ENCODE measurements around the gene SYTL3. TPM values are rescaled to one million over a fixed set of nuclear protein-coding genes. Genes with fewer than 3 reads are reported as not detected.

Gene SYTL3
- total RNA-seq, 2 donors from 2014 or later: 9.9 to 12.1 TPM

DNA sequence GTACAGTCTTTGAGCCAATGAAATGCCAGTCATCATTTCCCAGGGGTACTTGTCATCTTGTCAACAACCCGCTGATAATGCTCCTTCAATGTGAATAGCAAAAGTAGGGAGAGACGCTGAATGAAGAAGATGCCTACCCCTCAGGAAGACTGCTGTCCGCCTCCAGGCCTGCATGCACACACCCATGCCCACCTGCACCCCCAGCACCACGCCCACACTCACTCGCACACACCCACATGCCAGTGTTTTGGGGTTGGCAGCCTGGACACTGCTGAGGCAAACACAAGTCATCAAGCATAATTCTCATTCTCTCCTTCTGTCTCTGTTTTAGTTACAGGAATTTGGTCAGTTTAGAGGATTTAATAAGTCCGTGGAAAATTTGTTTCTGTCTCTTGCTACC lies 63.6 kb downstream of the SYTL3 start:
- intact Hi-C loops (cut with DNase I): no loop called here
- Histone ChIP-seq H3K4me1 (replicated peaks) (peaks cover under 1% of the 10 kb centered on the region), H3K9me3 (no peaks in the 10 kb centered on the region), H3K36me3 (no peaks in the 10 kb centered on the region), H3K4me3 (no peak overlapping the region), H3K27ac (no peak overlapping the region), H3K27me3 (replicated peaks; ENCODE audit: insufficient read depth) (no peaks in the 10 kb centered on the region)
- TF ChIP-seq POLR2A (IDR thresholded peaks at IDR 0.05) (no peak), POLR2AphosphoS5 (IDR thresholded peaks at IDR 0.05) (no peak)
- TF ChIP-seq, protein P1, sequence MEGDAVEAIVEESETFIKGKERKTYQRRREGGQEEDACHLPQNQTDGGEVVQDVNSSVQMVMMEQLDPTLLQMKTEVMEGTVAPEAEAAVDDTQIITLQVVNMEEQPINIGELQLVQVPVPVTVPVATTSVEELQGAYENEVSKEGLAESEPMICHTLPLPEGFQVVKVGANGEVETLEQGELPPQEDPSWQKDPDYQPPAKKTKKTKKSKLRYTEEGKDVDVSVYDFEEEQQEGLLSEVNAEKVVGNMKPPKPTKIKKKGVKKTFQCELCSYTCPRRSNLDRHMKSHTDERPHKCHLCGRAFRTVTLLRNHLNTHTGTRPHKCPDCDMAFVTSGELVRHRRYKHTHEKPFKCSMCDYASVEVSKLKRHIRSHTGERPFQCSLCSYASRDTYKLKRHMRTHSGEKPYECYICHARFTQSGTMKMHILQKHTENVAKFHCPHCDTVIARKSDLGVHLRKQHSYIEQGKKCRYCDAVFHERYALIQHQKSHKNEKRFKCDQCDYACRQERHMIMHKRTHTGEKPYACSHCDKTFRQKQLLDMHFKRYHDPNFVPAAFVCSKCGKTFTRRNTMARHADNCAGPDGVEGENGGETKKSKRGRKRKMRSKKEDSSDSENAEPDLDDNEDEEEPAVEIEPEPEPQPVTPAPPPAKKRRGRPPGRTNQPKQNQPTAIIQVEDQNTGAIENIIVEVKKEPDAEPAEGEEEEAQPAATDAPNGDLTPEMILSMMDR (IDR thresholded peaks at IDR 0.05): no peak
- WGBS: 92% methylated on average over 6 of the region's 6 CpGs
- DNase-seq (ENCODE audit: low spot score): no peak

DNA sequence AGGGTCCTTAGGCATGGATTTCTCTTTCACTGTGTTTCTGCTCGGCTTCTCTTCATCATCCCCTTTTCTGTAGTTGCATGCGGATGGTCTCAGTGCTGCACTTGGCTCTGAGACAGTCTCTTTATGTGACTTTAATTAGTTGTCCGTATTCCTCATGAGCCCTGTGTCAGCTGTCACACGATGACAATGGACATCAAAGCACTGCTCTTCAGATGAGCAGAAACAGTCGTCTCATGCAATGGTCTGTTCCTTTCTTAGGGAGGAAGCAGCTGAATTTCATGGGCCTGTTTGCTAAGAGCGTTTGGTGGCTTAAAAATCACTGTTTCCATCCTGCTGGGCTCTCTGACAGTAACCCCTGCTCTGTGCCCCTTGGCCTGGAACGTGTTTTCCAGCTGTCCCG lies 64.9 kb downstream of the SYTL3 start:
- Histone ChIP-seq H3K27me3 (replicated peaks; ENCODE audit: insufficient read depth) (no peaks in the 10 kb centered on the region), H3K4me3 (no peak overlapping the region), H3K4me1 (replicated peaks) (no peaks in the 10 kb centered on the region), H3K27ac (no peak overlapping the region), H3K36me3 (no peaks in the 10 kb centered on the region), H3K9me3 (no peaks in the 10 kb centered on the region)
- no peak for DNase-seq (ENCODE audit: low spot score)
- intact Hi-C loops (cut with DNase I): no loop called here
- WGBS: 74% methylated on average over 8 of the region's 8 CpGs
- no peak for TF ChIP-seq POLR2AphosphoS5 (IDR thresholded peaks at IDR 0.05)
- TF ChIP-seq POLR2A (IDR thresholded peaks at IDR 0.05): no peak
- TF ChIP-seq, protein P1 (IDR thresholded peaks at IDR 0.05): no peak

DNA sequence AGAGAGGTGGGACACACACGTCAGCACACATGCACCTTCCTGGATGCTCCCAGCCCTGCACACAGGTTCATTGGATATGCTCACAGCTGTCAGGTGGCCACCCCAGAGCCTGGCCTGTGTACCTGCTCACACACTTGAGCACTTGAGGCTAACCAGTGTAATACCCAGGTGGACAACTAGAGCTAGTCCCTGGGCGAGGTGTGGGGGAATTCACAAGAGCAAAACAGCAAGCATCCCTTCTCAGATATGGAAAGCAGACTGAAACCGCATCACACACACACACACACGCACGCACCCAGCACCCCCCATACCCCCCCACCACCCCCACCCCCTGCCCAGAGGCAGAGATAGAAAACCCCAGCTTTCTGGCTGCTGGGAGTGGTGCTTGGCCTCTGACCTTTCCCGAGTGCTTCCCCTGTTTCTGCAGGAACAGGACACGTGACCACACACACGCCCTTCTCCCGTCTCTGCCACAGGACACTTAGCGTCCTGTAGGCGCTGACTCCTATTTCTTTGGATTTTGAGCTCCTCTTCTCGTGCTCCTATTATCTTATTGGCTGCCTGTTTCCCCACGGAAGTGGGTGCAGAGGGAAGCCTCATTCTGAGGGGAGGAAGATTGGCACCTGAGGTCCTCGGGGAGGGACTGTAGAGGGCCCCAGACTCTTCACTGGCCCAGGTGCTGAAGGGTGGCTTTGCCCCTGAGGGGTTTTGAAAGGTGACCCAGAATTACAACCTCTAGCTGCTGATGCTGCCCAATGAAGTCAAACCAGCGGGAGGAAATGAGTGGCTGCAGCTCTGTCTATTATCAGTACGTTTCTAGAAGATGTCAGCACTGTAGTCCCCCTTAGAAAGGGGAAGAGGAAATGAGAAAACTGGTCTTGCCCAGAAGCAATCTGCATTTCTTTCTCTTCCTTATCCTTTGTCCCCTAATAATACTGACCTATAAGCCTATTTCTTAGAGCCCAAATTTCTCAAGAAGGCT lies 65.8 kb downstream of the SYTL3 start:
- Histone ChIP-seq H3K27ac (no peak overlapping the region), H3K9me3 (no peaks in the 10 kb centered on the region), H3K4me3 (no peak overlapping the region), H3K27me3 (replicated peaks; ENCODE audit: insufficient read depth) (no peaks in the 10 kb centered on the region), H3K4me1 (replicated peaks) (no peaks in the 10 kb centered on the region), H3K36me3 (no peaks in the 10 kb centered on the region)
- TF ChIP-seq, protein P1 (IDR thresholded peaks at IDR 0.05): no peak
- TF ChIP-seq POLR2A (IDR thresholded peaks at IDR 0.05) (no peak), POLR2AphosphoS5 (IDR thresholded peaks at IDR 0.05) (no peak)
- WGBS: 89% methylated on average over 14 of the region's 16 CpGs
- DNase-seq (ENCODE audit: low spot score): no peak
- intact Hi-C loops (cut with DNase I): no loop called here

DNA sequence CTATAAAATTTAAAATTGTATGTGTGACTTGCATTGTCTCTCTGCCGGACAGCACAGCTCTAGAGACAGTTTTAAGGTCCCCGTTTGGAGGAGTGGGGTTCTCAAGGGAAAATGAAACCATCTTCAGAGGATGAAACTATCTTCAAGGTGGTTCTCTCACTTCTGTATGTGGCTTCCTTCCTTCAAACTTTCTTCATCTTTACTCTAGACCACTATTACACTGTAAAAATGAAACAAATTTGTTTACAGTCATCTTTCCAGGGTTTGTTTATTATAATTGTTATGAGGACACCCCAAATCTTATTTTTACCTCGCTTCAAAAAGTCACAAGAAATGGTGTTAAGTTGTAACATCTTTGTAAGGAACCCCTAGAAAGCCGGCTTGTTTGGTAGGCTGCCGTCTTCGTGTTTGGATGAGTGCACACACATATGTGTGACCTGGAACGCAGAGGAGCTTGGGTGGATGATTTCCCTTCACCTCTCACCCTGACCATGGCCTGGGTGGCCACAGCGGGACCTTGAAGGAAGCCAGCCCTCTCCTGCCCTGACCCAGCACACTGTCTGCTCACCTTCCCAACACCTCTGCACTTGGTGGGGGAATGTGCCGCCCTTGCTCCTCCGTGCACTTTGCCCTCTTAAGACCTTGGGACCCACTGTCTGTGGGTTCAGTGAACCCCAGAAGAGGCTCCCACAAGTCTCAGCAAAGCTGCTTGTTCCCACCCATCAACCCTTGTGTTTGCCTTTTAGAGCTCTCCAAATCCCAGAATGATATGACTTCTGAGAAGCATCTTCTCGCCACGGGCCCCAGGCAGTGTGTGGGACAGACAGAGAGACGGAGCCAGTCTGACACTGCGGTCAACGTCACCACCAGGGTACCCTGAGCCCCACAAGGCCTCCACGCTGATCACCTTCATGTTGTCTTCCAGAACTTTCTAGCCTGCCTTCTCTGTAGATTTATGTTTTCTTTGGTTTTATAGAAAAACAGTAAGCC lies 67.8 kb downstream of the SYTL3 start:
- WGBS: 94% methylated on average over 16 of the region's 16 CpGs
- no peaks in the 10 kb centered on the region for H3K4me1 ChIP-seq (replicated peaks)
- no peaks in the 10 kb centered on the region for H3K27me3 ChIP-seq (replicated peaks; ENCODE audit: insufficient read depth)
- no peak overlapping the region for H3K27ac ChIP-seq
- no peaks in the 10 kb centered on the region for H3K36me3 ChIP-seq
- no peaks in the 10 kb centered on the region for H3K9me3 ChIP-seq
- DNase-seq (ENCODE audit: low spot score): no peak
- no peak overlapping the region for H3K4me3 ChIP-seq
- intact Hi-C loops (cut with DNase I): no loop called here
- TF ChIP-seq POLR2AphosphoS5 (IDR thresholded peaks at IDR 0.05): no peak
- TF ChIP-seq, protein P1 (IDR thresholded peaks at IDR 0.05): no peak
- TF ChIP-seq POLR2A (IDR thresholded peaks at IDR 0.05): no peak

Measured in prostate gland (tissue), 2 donors.